Stomach (tissue), 4 donors: Measurements from ENCODE around the gene LIMS2.

ENCODE experiments used
- EP300 ChIP-seq: sonication (generic); formaldehyde crosslinking; IDR thresholded peaks from one replicate; pipeline ENCODE4 v1.6.1; 2017; ENCODE audit warnings: antibody characterized with exemption
- POLR2A ChIP-seq, 4 donors: fragments of 450-650 bp; IDR thresholded peaks; one replicate each; pipeline ENCODE4 v1.6.1; 2016; ENCODE audit warnings: antibody characterized with exemption in 4 of 4, control low read depth in 2 of 4, mild to moderate bottlenecking in 1 of 4, moderate library complexity in 1 of 4
- POLR2AphosphoS5 ChIP-seq, 3 donors: sonication (generic); formaldehyde crosslinking; IDR thresholded peaks; one replicate each; pipeline ENCODE4 v1.6.1; 2016; ENCODE audit warnings: antibody characterized with exemption in 3 of 3
- TF ChIP-seq, protein P1 (sequence below), 7 experiments: fragments of 450-650 bp in 4 of 7; fragments of 200-600 bp in 3 of 7; sonication (generic) in 3 of 7; IDR thresholded peaks; one replicate each; pipeline ENCODE4 v1.5.1; 2016 to 2019; ENCODE audit warnings: antibody characterized with exemption in 7 of 7, control low read depth in 2 of 7, mild to moderate bottlenecking in 1 of 7

- TF ChIP-seq, protein P1, sequence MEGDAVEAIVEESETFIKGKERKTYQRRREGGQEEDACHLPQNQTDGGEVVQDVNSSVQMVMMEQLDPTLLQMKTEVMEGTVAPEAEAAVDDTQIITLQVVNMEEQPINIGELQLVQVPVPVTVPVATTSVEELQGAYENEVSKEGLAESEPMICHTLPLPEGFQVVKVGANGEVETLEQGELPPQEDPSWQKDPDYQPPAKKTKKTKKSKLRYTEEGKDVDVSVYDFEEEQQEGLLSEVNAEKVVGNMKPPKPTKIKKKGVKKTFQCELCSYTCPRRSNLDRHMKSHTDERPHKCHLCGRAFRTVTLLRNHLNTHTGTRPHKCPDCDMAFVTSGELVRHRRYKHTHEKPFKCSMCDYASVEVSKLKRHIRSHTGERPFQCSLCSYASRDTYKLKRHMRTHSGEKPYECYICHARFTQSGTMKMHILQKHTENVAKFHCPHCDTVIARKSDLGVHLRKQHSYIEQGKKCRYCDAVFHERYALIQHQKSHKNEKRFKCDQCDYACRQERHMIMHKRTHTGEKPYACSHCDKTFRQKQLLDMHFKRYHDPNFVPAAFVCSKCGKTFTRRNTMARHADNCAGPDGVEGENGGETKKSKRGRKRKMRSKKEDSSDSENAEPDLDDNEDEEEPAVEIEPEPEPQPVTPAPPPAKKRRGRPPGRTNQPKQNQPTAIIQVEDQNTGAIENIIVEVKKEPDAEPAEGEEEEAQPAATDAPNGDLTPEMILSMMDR (IDR thresholded peaks at IDR 0.05) = no peak
- TF ChIP-seq POLR2A (IDR thresholded peaks at IDR 0.05) (no peak), POLR2AphosphoS5 (IDR thresholded peaks at IDR 0.05) (no peak), EP300 (no peak)
Measured at GRCh38 chr2:127630096-127630863, 45.0 kb downstream of the LIMS2 start.
